ENCODE data around the gene ARVCF.

The ARVCF gene

DNA sequence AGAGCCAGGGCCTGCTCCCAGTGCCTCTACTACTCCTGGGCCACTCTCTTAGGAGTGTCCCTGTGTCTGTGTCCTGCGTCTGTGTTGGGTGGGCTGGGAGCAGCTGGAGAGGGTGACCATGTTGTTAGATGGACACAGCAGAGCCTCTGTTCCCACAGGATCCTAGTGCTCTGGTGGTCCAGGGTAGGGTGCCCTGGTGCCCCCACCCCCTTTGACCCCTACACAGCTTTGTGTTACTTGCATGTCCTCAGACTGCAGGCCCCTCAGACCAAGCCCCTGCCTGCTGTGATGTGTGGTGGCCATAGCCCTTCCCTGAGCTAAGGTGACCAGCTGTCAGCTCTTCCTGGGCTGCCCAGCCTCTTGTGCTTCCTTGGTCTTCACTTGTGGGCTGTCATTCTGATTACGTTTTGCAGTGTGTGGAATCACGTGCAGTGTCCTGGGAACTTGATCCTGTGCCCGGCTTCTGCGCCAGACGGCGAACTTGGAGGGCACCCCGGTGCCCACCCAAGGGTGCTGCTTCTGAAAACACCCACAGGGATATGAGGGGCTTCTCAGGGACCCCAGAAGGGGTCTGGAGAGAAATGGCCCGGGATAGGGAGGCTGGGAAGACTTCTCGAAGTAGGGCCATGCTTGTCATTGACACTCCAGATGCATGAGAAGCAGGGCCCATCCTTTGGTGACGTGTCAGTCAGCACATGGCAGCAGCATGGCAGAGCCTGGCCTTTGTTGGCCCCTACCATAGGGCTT lies 5.8 kb upstream of the ARVCF start:
- Mint-ChIP-seq H3K27ac (no peak overlapping the region), H3K36me3 (ENCODE audit: low read depth) (no peaks in the 10 kb centered on the region), H3K4me1 (peaks cover 9% of the 10 kb centered on the region), H3K9me3 (no peaks in the 10 kb centered on the region), H3K4me3 (peak overlapping the region; percentile 84 to 86 (median 85)), H3K27me3 (ENCODE audit: low read depth) (peaks cover 36% of the 10 kb centered on the region)
- TF ChIP-seq, protein P1, sequence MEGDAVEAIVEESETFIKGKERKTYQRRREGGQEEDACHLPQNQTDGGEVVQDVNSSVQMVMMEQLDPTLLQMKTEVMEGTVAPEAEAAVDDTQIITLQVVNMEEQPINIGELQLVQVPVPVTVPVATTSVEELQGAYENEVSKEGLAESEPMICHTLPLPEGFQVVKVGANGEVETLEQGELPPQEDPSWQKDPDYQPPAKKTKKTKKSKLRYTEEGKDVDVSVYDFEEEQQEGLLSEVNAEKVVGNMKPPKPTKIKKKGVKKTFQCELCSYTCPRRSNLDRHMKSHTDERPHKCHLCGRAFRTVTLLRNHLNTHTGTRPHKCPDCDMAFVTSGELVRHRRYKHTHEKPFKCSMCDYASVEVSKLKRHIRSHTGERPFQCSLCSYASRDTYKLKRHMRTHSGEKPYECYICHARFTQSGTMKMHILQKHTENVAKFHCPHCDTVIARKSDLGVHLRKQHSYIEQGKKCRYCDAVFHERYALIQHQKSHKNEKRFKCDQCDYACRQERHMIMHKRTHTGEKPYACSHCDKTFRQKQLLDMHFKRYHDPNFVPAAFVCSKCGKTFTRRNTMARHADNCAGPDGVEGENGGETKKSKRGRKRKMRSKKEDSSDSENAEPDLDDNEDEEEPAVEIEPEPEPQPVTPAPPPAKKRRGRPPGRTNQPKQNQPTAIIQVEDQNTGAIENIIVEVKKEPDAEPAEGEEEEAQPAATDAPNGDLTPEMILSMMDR (IDR thresholded peaks at IDR 0.05; ENCODE audit: unreplicated experiment in 3 of 3) = no peak

DNA sequence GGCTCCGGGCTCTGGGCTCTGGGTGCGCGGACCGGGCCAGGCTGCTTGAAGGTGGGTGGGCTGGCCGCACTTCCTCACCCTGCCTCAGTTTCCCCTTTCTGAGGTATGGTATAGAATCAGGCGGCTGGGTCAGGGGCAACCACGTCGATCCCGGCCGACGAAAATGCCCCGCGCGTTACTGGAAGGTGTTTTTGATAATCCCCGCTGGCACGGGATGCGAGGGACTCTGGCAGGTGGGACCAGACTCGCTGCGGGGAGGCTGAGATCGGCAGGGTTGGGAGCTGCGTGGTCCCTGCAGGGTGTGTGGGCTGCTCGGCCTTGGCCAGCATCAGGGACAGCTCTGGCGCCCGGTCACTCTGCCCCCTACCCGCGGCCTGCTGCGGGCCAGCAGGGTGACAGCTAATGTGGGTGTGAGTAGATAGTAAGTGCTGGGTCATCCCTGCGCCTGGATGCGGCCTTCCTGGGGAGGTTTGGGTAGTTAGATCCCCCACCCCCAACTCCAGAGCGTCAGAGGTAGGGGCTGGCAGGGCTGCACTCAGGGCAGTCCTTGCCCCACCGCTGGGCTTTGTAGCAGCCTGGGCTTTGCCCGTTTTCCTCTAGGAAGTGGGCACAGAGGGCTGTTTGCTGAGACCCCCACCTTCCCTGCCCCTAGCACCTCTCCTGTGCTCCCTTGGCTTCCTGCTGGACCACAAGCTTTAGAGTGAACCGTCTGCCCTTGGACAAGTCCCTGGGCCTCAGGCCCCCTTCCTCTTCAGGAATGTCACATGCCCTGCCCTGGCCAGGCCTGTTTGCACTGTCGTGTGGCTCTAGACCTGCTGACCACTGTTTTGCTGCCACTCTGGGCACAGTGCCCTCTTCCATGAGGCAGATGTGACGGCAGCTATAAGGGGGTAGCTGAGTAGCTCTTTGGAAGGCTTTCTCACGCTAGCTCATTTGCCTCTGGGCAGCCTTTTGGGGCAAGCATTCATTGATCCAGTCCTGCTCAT lies 4.9 kb upstream of the ARVCF start:
- Mint-ChIP-seq H3K9me3 (no peaks in the 10 kb centered on the region), H3K27ac (no peak overlapping the region), H3K4me3 (peak overlapping the region; percentile 84 to 86 (median 85)), H3K36me3 (ENCODE audit: low read depth) (no peaks in the 10 kb centered on the region), H3K27me3 (ENCODE audit: low read depth) (peaks cover 44% of the 10 kb centered on the region), H3K4me1 (peaks cover 9% of the 10 kb centered on the region)
- TF ChIP-seq, protein P1 (IDR thresholded peaks at IDR 0.05; ENCODE audit: unreplicated experiment in 3 of 3) = no peak

DNA sequence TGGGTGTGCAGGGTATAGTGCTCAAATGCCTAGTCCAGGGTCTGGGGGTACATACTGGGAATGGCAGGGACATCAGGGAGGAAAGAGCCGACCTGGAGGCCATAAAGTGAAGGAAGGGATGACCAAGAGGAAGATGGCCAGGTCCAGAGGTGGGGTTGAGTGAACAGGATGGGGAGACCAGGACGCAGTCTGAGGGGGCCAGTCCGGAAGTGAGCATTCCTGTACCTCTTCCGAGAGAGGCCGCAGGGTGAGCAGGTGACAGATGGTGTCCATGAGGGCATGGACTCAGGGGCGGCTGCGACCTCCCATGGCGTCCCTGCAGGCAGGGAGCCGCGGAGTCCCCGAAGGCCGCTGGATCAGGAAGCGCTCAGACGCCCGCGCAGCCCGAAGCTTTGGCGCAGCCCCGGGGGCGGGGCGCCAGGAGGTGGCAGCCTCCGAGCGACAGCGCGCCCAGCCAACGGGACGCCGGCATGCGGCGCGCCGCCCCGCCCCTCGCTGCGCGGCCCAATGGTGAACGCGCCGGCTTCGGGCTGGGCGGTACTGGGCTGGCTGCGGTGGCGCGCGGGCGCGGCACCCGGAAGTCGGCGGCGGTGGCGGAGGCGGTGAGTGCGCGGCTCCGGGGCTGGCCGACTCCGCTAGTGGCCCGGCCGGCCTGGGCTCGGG lies 4.0 kb upstream of the ARVCF start, which contains the start of gene TANGO2:
Gene TANGO2 (plus strand): TSS at position 578 of the 663 bp plus-strand sequence. CDS start 15,689 bp downstream, outside the sequence.
- TF ChIP-seq, protein P1 (IDR thresholded peaks at IDR 0.05; ENCODE audit: unreplicated experiment in 3 of 3) = no peak
- Mint-ChIP-seq H3K27me3 (ENCODE audit: low read depth) (peaks cover 46% of the 10 kb centered on the region), H3K27ac (no peak within 1 kb of the TSS), H3K4me1 (peaks cover 9% of the 10 kb centered on the region), H3K9me3 (no peaks in the 10 kb centered on the region), H3K36me3 (ENCODE audit: low read depth) (no peaks in the 10 kb centered on the region), H3K4me3 (peak within 1 kb of the TSS; percentile 84 to 92 (median 90))

DNA sequence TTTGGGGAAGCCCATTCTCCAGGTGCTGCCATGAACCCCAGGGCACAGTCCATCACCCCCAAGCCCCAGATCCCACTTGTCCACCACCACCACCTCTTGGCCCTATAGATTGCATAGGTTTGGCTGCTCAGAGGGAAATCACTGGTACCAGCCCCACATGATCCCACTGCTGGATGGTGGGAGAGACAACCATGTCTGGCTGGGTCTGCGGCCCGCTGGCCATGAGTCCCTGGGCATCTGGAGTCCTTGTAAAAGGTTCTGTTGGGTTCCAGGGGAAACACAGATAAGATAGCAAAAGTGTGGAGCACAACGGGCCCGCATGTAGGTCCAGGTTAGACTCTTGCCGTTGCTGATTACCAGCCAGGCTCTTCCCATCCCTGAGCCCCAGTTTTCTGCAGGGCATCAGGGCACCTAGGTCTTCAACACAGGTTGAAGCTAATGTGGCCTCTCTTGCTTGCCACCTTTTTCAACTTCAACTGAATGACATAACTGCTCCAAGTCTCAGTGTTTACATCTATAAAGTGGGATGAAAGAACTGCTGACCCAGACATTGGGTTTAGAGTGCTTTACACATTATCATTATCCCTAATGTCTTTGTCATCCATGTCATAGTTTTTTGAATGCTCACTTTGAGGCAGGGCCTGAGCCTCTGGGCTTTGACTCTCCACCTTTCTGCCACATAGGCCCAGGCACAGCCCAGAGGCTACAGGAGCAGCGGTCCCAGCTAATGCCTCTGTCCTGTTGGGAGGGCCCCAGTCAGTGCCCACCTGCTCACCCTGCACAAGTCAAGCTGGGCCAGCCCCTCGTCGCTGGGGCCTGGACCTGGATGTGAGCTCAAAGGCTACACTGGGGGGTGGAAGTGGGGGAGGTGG lies 3.3 kb upstream of the ARVCF start:
- H3K36me3 Mint-ChIP-seq (ENCODE audit: low read depth) = no peaks in the 10 kb centered on the region
- H3K4me3 Mint-ChIP-seq = peak overlapping the region; percentile 83 to 92 (median 90)
- peaks cover 53% of the 10 kb centered on the region for H3K27me3 Mint-ChIP-seq (ENCODE audit: low read depth)
- peaks cover 13% of the 10 kb centered on the region for H3K4me1 Mint-ChIP-seq
- no peak overlapping the region for H3K27ac Mint-ChIP-seq
- H3K9me3 Mint-ChIP-seq = no peaks in the 10 kb centered on the region
- TF ChIP-seq, protein P1 (IDR thresholded peaks at IDR 0.05; ENCODE audit: unreplicated experiment in 3 of 3) = no peak

DNA sequence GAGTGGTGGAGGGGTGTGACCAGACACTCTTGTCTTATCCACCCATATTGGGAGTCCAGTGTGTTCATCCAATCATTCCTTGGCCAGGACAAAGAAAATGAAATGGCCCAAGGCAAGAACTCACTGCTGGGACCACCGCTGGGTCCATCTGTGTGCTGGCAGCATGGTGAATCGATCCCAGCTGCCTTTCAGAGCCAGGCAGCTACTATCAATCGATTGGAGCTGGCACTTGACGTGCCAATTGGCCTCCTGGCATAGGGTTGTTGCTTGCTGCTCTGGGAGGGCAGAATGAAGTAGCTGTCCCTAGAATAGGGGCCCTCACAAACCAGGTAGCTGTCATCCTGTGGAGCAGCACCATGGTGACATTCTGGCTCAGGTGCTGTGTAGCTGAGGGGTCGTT lies 1.4 kb upstream of the ARVCF start:
- H3K27me3 Mint-ChIP-seq (ENCODE audit: low read depth) = peaks cover 64% of the 10 kb centered on the region
- H3K4me3 Mint-ChIP-seq = peak overlapping the region; percentile 83 to 90 (median 89)
- no peaks in the 10 kb centered on the region for H3K36me3 Mint-ChIP-seq (ENCODE audit: low read depth)

More for the DNA sequence above, 1.4 kb upstream of the ARVCF start:
- Mint-ChIP-seq H3K4me1 (peaks cover 13% of the 10 kb centered on the region), H3K27ac (no peak overlapping the region), H3K9me3 (no peaks in the 10 kb centered on the region)
- TF ChIP-seq, protein P1 (IDR thresholded peaks at IDR 0.05; ENCODE audit: unreplicated experiment in 3 of 3) = no peak

All from nephron (organoid).